HepG2 (cell line): Measurements from ENCODE around the gene CFAP210. TPM values are rescaled to one million over a fixed set of nuclear protein-coding genes. Genes with fewer than 3 reads are reported as not detected.

Experiments used
- ARHGAP35 ChIP-seq: sonication (generic); formaldehyde crosslinking; IDR thresholded peaks from 2 replicates; pipeline ENCODE4 v1.9.0; 2022; ENCODE audit warnings: mild to moderate bottlenecking, inconsistent platforms, moderate library complexity, missing genetic modification reagents, borderline replicate concordance
- ATF1 ChIP-seq: IDR thresholded peaks from 2 replicates; pipeline ENCODE4 v1.6.1; 2016; ENCODE audit warnings: mild to moderate bottlenecking, control low read depth
- EED ChIP-seq: sonication (generic); formaldehyde crosslinking; IDR thresholded peaks from 2 replicates; pipeline ENCODE4 v1.5.0; 2020; ENCODE audit warnings: mild to moderate bottlenecking, missing genetic modification reagents
- MED13 ChIP-seq: sonication (generic); formaldehyde crosslinking; IDR thresholded peaks from 2 replicates; pipeline ENCODE4 v1.5.0; 2020; ENCODE audit warnings: missing genetic modification reagents
- NFKB2 ChIP-seq: sonication (generic); formaldehyde crosslinking; IDR thresholded peaks from 2 replicates; pipeline ENCODE4 v1.4.0; 2020; ENCODE audit warnings: missing genetic modification reagents, borderline replicate concordance
- NR2C2 ChIP-seq: sonication (generic); formaldehyde crosslinking; IDR thresholded peaks from 2 replicates; pipeline ENCODE4 v1.4.0; 2020; ENCODE audit warnings: missing genetic modification reagents, mild to moderate bottlenecking, moderate library complexity, borderline replicate concordance
- RBAK ChIP-seq: sonication (generic); formaldehyde crosslinking; IDR thresholded peaks from 2 replicates; pipeline ENCODE4 v1.5.1; 2020; ENCODE audit warnings: mild to moderate bottlenecking, missing genetic modification reagents
- TAF1 ChIP-seq: sonication (generic); formaldehyde crosslinking; IDR thresholded peaks from 2 replicates; pipeline ENCODE4 v1.4.0; 2020; ENCODE audit warnings: missing genetic modification reagents
- THAP9 ChIP-seq: sonication (generic); formaldehyde crosslinking; IDR thresholded peaks from 2 replicates; pipeline ENCODE4; 2020; ENCODE audit warnings: missing genetic modification reagents, mild to moderate bottlenecking, borderline replicate concordance
- ZNF317 ChIP-seq: sonication (generic); formaldehyde crosslinking; IDR thresholded peaks from 2 replicates; pipeline ENCODE4 v1.5.0; 2020; ENCODE audit warnings: mild to moderate bottlenecking, missing genetic modification reagents
- ZNF326 ChIP-seq: sonication (generic); formaldehyde crosslinking; IDR thresholded peaks from 2 replicates; pipeline ENCODE4 v1.4.0; 2020; ENCODE audit warnings: missing genetic modification reagents, borderline replicate concordance
- ZNF446 ChIP-seq: sonication (generic); formaldehyde crosslinking; IDR thresholded peaks from 2 replicates; pipeline ENCODE4 v1.5.0; 2020; ENCODE audit warnings: mild to moderate bottlenecking, missing genetic modification reagents
- polyA plus RNA-seq, 8 experiments: library from polyadenylated mRNA; depleted of rRNA in 3 of 8; stranded (reverse) in 7 of 8; unstranded in 1 of 8; fragments of >200 nt; fragmentation: Illumina TruSeq in 4 of 8; extraction: Trizol in 4 of 8; gene quantifications; 2 replicates each; pipeline versions ENCODE4 v1.2.1 to v1.2.3, GENCODE V29; 2011 to 2016; ENCODE audit warnings: low read depth in 4 of 8, missing spikeins in 1 of 8, mixed read lengths in 1 of 8; ENCODE audit not compliant: insufficient read depth in 1 of 8
- total RNA-seq, 5 experiments: library from RNA; depleted of rRNA; stranded (reverse); fragments of >200 nt; fragmentation: Illumina TruSeq; extraction: Trizol; gene quantifications; 2 replicates each; pipeline ENCODE4 v1.2.3, GENCODE V29; 2016; ENCODE audit warnings: low read depth in 1 of 5
- TF ChIP-seq, protein P1 (sequence below): sonication (generic); formaldehyde crosslinking; IDR thresholded peaks from 2 replicates; pipeline ENCODE4 v1.4.0; 2020; ENCODE audit warnings: missing genetic modification reagents
- TF ChIP-seq, protein P2 (sequence below): sonication (generic); formaldehyde crosslinking; IDR thresholded peaks from 2 replicates; pipeline ENCODE4 v1.4.0; 2020; ENCODE audit warnings: mild to moderate bottlenecking, missing genetic modification reagents
- TF ChIP-seq, protein P3 (sequence below): sonication (generic); formaldehyde crosslinking; IDR thresholded peaks from 2 replicates; pipeline ENCODE4 v1.4.0; 2020; ENCODE audit warnings: missing genetic modification reagents; ENCODE audit errors: not compliant biosample characterization

Gene CFAP210
- total and polyA plus RNA-seq, 2 of the 13 experiments (the other 11 are each of a cell fraction or from before 2014, with no cell fraction given) = 0.18 TPM; not detected in 1

DNA sequence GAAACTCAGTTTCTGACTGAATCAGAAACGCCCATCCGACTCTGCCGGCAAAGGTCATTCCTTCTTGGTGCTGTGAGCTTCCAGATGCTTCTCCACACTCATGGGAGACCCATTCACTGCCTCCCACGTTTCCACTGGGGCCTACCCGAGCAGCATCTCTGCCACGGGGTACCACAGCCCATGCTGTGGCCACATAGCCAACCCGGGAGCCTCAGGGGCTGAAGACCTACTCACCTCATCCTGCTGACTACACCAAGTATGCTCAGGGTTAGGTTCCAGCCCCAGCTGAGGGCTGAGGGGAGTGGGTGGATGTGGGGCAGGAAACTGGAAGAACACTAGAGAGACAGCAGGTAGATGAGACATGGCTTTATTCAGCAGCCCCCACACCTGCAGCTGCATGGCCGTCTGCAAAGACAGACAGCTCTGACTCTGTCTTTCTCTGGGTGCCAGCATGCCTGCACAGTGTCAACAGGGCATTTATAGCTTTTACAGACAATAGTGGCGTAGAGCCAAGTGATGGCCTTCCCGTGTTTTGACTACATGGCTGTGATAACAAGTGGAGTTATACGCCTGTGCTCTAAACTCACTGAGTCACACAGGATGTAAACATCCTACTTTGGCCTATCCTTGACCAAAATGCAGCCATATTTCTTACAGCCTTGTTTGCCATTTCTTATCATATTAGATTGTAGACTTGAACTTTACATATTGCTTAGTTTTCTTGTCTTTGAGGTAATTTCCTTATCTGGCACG lies 22.9 kb upstream of the CFAP210 start (continued):
- TF ChIP-seq, protein P1, sequence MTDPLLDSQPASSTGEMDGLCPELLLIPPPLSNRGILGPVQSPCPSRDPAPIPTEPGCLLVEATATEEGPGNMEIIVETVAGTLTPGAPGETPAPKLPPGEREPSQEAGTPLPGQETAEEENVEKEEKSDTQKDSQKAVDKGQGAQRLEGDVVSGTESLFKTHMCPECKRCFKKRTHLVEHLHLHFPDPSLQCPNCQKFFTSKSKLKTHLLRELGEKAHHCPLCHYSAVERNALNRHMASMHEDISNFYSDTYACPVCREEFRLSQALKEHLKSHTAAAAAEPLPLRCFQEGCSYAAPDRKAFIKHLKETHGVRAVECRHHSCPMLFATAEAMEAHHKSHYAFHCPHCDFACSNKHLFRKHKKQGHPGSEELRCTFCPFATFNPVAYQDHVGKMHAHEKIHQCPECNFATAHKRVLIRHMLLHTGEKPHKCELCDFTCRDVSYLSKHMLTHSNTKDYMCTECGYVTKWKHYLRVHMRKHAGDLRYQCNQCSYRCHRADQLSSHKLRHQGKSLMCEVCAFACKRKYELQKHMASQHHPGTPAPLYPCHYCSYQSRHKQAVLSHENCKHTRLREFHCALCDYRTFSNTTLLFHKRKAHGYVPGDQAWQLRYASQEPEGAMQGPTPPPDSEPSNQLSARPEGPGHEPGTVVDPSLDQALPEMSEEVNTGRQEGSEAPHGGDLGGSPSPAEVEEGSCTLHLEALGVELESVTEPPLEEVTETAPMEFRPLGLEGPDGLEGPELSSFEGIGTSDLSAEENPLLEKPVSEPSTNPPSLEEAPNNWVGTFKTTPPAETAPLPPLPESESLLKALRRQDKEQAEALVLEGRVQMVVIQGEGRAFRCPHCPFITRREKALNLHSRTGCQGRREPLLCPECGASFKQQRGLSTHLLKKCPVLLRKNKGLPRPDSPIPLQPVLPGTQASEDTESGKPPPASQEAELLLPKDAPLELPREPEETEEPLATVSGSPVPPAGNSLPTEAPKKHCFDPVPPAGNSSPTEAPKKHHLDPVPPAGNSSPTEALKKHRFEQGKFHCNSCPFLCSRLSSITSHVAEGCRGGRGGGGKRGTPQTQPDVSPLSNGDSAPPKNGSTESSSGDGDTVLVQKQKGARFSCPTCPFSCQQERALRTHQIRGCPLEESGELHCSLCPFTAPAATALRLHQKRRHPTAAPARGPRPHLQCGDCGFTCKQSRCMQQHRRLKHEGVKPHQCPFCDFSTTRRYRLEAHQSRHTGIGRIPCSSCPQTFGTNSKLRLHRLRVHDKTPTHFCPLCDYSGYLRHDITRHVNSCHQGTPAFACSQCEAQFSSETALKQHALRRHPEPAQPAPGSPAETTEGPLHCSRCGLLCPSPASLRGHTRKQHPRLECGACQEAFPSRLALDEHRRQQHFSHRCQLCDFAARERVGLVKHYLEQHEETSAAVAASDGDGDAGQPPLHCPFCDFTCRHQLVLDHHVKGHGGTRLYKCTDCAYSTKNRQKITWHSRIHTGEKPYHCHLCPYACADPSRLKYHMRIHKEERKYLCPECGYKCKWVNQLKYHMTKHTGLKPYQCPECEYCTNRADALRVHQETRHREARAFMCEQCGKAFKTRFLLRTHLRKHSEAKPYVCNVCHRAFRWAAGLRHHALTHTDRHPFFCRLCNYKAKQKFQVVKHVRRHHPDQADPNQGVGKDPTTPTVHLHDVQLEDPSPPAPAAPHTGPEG (CRISPR knock-in tag) = no peak
- no peak for TF ChIP-seq EED (CRISPR knock-in tag)
- TF ChIP-seq TAF1 (CRISPR knock-in tag) = no peak
- no peak for TF ChIP-seq ATF1 (CRISPR knock-in tag)
- no peak for TF ChIP-seq THAP9 (CRISPR knock-in tag)
- no peak for TF ChIP-seq ARHGAP35 (CRISPR knock-in tag)
- no peak for TF ChIP-seq ZNF326 (CRISPR knock-in tag)
- TF ChIP-seq NR2C2 = no peak
- no peak for TF ChIP-seq MED13 (CRISPR knock-in tag)
- TF ChIP-seq RBAK (CRISPR knock-in tag) = no peak
- no peak for TF ChIP-seq ZNF446
- no peak for TF ChIP-seq NFKB2 (CRISPR knock-in tag)
- TF ChIP-seq, protein P2, sequence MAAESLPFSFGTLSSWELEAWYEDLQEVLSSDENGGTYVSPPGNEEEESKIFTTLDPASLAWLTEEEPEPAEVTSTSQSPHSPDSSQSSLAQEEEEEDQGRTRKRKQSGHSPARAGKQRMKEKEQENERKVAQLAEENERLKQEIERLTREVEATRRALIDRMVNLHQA (CRISPR knock-in tag) = no peak
- TF ChIP-seq, protein P3, sequence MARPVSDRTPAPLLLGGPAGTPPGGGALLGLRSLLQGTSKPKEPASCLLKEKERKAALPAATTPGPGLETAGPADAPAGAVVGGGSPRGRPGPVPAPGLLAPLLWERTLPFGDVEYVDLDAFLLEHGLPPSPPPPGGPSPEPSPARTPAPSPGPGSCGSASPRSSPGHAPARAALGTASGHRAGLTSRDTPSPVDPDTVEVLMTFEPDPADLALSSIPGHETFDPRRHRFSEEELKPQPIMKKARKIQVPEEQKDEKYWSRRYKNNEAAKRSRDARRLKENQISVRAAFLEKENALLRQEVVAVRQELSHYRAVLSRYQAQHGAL (CRISPR knock-in tag) = no peak
- no peak for TF ChIP-seq ZNF317 (CRISPR knock-in tag)
